CD14-positive monocyte (primary cell): ENCODE measurements around the gene ARHGEF10L. TPM values are rescaled to one million over a fixed set of nuclear protein-coding genes. Genes with fewer than 3 reads are reported as not detected.

Experiments used
- DNase-seq, 3 donors: peaks; one replicate each; pipeline ENCODE4 v3.0.0-alpha.2; 2011 to 2022
- H2AFZ ChIP-seq: 2 replicates; pipeline ENCODE4 v1.6.0; 2012; ENCODE audit warnings: mild to moderate bottlenecking, low read depth, low read length, inconsistent platforms; ENCODE audit not compliant: insufficient read depth, poor library complexity, severe bottlenecking
- H3K27ac ChIP-seq, 2 donors: 1 replicate in 1 of 2; 2 replicates in 1 of 2; pipeline ENCODE4 v1.5.1; 2012 to 2013; ENCODE audit warnings: low read length in 2 of 2, control low read depth in 1 of 2, inconsistent platforms in 1 of 2, low read depth in 1 of 2, mild to moderate bottlenecking in 1 of 2
- H3K27me3 ChIP-seq, 2 donors: one replicate each; pipeline versions ENCODE4 v1.6.0 to v1.6.1; 2011 to 2013; ENCODE audit warnings: low read length in 2 of 2; ENCODE audit not compliant: control insufficient read depth in 2 of 2, insufficient read depth in 2 of 2
- H3K36me3 ChIP-seq, 2 donors: replicated peaks in 1 of 2; 1 replicate in 1 of 2; 2 replicates in 1 of 2; pipeline versions ENCODE4 v1.5.1 to v1.6.1; 2012 to 2013; ENCODE audit warnings: low read length in 2 of 2, control low read depth in 1 of 2, inconsistent platforms in 1 of 2, mild to moderate bottlenecking in 1 of 2; ENCODE audit not compliant: insufficient read depth in 2 of 2, control insufficient read depth in 1 of 2
- H3K4me1 ChIP-seq, 2 donors: 1 replicate in 1 of 2; 2 replicates in 1 of 2; pipeline versions ENCODE4 v1.5.1 to v1.6.1; 2012 to 2013; ENCODE audit warnings: low read length in 2 of 2, control low read depth in 1 of 2, inconsistent platforms in 1 of 2, mild to moderate bottlenecking in 1 of 2, moderate library complexity in 1 of 2; ENCODE audit not compliant: insufficient read depth in 2 of 2, control insufficient read depth in 1 of 2
- H3K4me2 ChIP-seq: replicated peaks from 2 replicates; pipeline ENCODE3; 2012; ENCODE audit warnings: low read length, moderate library complexity, mild to moderate bottlenecking; ENCODE audit not compliant: poor library complexity, severe bottlenecking; ENCODE audit errors: extremely low read depth
- H3K4me3 ChIP-seq, 3 experiments: fragments of 200-600 bp in 1 of 3; sonication (generic) in 1 of 3; replicated peaks in 1 of 3; 1 replicate in 2 of 3; 2 replicates in 1 of 3; pipeline ENCODE4 v1.5.1; 2011 to 2013; ENCODE audit warnings: low read length in 3 of 3, mild to moderate bottlenecking in 3 of 3, control low read depth in 2 of 3, low read depth in 2 of 3, inconsistent platforms in 1 of 3, moderate library complexity in 1 of 3
- H3K79me2 ChIP-seq: 2 replicates; pipeline ENCODE4 v1.6.0; 2012; ENCODE audit warnings: mild to moderate bottlenecking, control low read depth, inconsistent platforms, low read length, moderate library complexity; ENCODE audit not compliant: insufficient read depth
- H3K9ac ChIP-seq: 2 replicates; pipeline ENCODE4 v1.6.0; 2017; ENCODE audit warnings: low read length, mild to moderate bottlenecking; ENCODE audit not compliant: insufficient read depth, poor library complexity, severe bottlenecking
- H3K9me3 ChIP-seq, 2 donors: replicated peaks in 1 of 2; 1 replicate in 1 of 2; 2 replicates in 1 of 2; pipeline versions ENCODE4 v1.5.1 to v1.6.1; 2012 to 2013; ENCODE audit warnings: low read length in 2 of 2, control low read depth in 1 of 2; ENCODE audit not compliant: control insufficient read depth in 1 of 2, insufficient read depth in 1 of 2
- H4K20me1 ChIP-seq: 2 replicates; pipeline ENCODE4 v1.6.0; 2012; ENCODE audit warnings: mild to moderate bottlenecking, low read length, control low read depth, moderate library complexity; ENCODE audit not compliant: insufficient read depth
- H3K27ac Mint-ChIP-seq, 7 donors: one replicate each; pipeline ENCODE4 v1.8.0; 2020; ENCODE audit warnings: mild to moderate bottlenecking in 7 of 7, mixed read lengths in 7 of 7, moderate library complexity in 6 of 7, inconsistent platforms in 2 of 7
- H3K27me3 Mint-ChIP-seq, 3 donors: one replicate each; pipeline ENCODE4 v1.8.0; 2021 to 2022; ENCODE audit warnings: low read depth in 3 of 3, mild to moderate bottlenecking in 3 of 3, mixed read lengths in 3 of 3, moderate library complexity in 3 of 3, inconsistent platforms in 1 of 3
- H3K36me3 Mint-ChIP-seq, 2 donors: one replicate each; pipeline ENCODE4 v1.8.0; 2020; ENCODE audit warnings: mixed read lengths in 2 of 2, inconsistent platforms in 1 of 2, mild to moderate bottlenecking in 1 of 2
- H3K4me1 Mint-ChIP-seq: one replicate; pipeline ENCODE4 v1.8.0; 2020; ENCODE audit warnings: mild to moderate bottlenecking, mixed read lengths
- H3K4me3 Mint-ChIP-seq, 2 donors: one replicate each; pipeline ENCODE4 v1.8.0; 2020; ENCODE audit warnings: mild to moderate bottlenecking in 2 of 2, mixed read lengths in 2 of 2, moderate library complexity in 1 of 2
- H3K9me3 Mint-ChIP-seq, 7 donors: one replicate each; pipeline ENCODE4 v1.8.0; 2020 to 2022; ENCODE audit warnings: mixed read lengths in 7 of 7, mild to moderate bottlenecking in 6 of 7, moderate library complexity in 6 of 7, inconsistent platforms in 2 of 7
- WGBS: methylation state at CpG from one replicate; pipeline ENCODE4 v1.1.5; 2013; ENCODE audit warnings: missing lambda C conversion rate; ENCODE audit not compliant: insufficient coverage; 5-methylcytosine and 5-hydroxymethylcytosine counted together
- intact Hi-C, 2 donors: fragments of 100-400 bp; cut with micrococcal nuclease; formaldehyde crosslinking; loops; one replicate each; pipeline versions ENCODE4 v1.15.0 to v1.15.1; 2023
- polyA plus RNA-seq, 3 donors: library from polyadenylated mRNA; depleted of rRNA in 1 of 3; unstranded in 2 of 3; stranded (reverse) in 1 of 3; fragments of 300-500 nt in 2 of 3; fragments of >200 nt in 1 of 3; fragmentation: Illumina TruSeq in 2 of 3; gene quantifications; 1 replicate in 2 of 3; 2 replicates in 1 of 3; pipeline ENCODE4 v1.2.3, GENCODE V29; 2012 to 2021
- TF ChIP-seq, protein P1 (sequence below): fragments of 200-600 bp; IDR thresholded peaks from one replicate; pipeline ENCODE4 v1.8.0; 2022; ENCODE audit warnings: antibody characterized with exemption, mild to moderate bottlenecking

Gene ARHGEF10L
- polyA plus RNA-seq, 3 donors, result 20.7 to 95.7 (median 23.7) TPM

DNA sequence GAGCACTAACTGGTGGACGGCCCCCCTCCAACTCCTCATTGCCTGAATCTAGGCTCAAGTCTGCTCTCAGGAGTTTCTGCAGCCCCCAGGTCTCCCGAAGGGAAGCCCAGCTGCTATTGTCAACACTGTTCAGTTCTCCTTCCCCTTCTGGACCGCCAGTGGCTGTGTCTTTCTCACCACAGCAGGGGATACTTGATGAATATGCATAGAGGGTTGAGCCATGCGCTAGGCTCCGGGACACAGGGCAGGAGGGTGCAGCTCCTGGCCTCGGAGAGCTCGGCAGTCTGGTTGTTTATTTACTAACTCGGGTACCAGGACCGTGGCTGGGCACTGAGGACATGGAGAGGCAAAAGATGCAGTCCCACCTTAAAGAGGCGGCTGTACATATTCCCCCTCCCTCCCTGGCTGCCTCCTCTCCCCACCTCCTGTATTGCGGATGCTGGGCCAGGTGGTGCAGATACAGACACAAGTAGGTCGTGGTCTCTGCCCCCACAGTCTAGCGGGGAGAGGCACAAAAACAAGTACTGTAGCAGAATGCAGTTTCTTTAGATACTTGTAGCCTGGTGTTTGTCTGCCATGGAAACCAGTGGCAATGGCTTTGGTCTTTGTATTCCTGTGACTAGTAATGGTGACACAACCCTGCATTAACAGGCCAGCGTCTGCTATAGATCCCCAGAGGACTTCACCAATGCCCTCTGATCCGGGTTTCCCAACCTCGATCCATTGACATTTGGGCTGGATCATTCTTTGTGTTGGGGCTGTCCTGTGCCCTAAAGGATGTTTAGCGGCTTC is 26.2 kb downstream of the ARHGEF10L start:
- H3K4me3 ChIP-seq, result no peak overlapping the region
- no peaks in the 10 kb centered on the region for H3K9me3 ChIP-seq
- no peak overlapping the region for H3K27ac ChIP-seq
- WGBS, result 47% methylated on average over 12 of the region's 17 CpGs
- Mint-ChIP-seq H3K27ac (peak overlapping the region in 2 of 7 donors; percentile 36 to 70), H3K27me3 (peaks cover 9 to 18% (median 12%) of the 10 kb centered on the region in 3 donors), H3K36me3 (no peaks in the 10 kb centered on the region), H3K4me3 (no peak overlapping the region), H3K4me1 (peaks cover 38% of the 10 kb centered on the region), H3K9me3 (no peaks in the 10 kb centered on the region)
- no peaks in the 10 kb centered on the region for H4K20me1 ChIP-seq
- H3K79me2 ChIP-seq, result no peaks in the 10 kb centered on the region
- no peak overlapping the region for H3K4me2 ChIP-seq
- no peak overlapping the region for H2AFZ ChIP-seq
- no peaks in the 10 kb centered on the region for H3K27me3 ChIP-seq
- H3K4me1 ChIP-seq, result peaks cover 20 to 28% of the 10 kb centered on the region in 2 donors
- intact Hi-C loops, result no loop called here
- TF ChIP-seq, protein P1, sequence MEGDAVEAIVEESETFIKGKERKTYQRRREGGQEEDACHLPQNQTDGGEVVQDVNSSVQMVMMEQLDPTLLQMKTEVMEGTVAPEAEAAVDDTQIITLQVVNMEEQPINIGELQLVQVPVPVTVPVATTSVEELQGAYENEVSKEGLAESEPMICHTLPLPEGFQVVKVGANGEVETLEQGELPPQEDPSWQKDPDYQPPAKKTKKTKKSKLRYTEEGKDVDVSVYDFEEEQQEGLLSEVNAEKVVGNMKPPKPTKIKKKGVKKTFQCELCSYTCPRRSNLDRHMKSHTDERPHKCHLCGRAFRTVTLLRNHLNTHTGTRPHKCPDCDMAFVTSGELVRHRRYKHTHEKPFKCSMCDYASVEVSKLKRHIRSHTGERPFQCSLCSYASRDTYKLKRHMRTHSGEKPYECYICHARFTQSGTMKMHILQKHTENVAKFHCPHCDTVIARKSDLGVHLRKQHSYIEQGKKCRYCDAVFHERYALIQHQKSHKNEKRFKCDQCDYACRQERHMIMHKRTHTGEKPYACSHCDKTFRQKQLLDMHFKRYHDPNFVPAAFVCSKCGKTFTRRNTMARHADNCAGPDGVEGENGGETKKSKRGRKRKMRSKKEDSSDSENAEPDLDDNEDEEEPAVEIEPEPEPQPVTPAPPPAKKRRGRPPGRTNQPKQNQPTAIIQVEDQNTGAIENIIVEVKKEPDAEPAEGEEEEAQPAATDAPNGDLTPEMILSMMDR, result no peak
- H3K9ac ChIP-seq, result no peak overlapping the region
- no peak for DNase-seq
- no peaks in the 10 kb centered on the region for H3K36me3 ChIP-seq

DNA sequence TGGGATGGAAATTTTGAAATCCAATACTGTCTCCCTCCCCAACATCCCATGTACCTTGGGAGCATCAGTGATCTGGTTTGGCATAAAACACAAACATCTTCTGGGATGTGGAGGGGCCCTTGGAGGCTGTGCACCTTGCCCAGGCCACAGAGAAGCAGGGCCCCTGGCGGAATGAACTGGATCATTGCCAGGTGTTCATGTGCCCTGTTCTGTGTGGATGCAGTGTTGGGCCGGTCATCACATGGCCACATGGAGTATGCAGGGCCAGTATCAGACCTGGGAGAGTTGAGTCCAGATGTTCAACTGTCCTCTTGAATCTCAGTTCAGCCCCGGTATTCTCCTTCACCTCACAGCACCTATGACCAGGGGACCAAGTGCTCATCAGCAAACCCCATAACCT is 26.9 kb downstream of the ARHGEF10L start:
- Histone ChIP-seq H2AFZ (no peak overlapping the region), H3K79me2 (no peaks in the 10 kb centered on the region), H3K9me3 (no peaks in the 10 kb centered on the region), H3K27ac (no peak overlapping the region), H3K9ac (no peak overlapping the region), H3K4me2 (no peak overlapping the region), H3K4me3 (no peak overlapping the region), H3K4me1 (peaks cover 23 to 25% of the 10 kb centered on the region in 2 donors), H4K20me1 (no peaks in the 10 kb centered on the region), H3K27me3 (no peaks in the 10 kb centered on the region), H3K36me3 (no peaks in the 10 kb centered on the region)
- H3K9me3 Mint-ChIP-seq, result no peaks in the 10 kb centered on the region
- H3K36me3 Mint-ChIP-seq, result no peaks in the 10 kb centered on the region
- H3K4me3 Mint-ChIP-seq, result no peak overlapping the region
- intact Hi-C loops, result no loop called here
- TF ChIP-seq, protein P1, result no peak
- peak overlapping the region in 1 of 7 donors; percentile 54 for H3K27ac Mint-ChIP-seq
- no peak for DNase-seq
- H3K4me1 Mint-ChIP-seq, result peaks cover 43% of the 10 kb centered on the region
- H3K27me3 Mint-ChIP-seq, result peaks cover 9 to 20% (median 10%) of the 10 kb centered on the region in 3 donors
- WGBS, result no CpG with 5 or more reads among the region's 3 CpGs
